ENCODE measurements around the gene SCUBE2.

- TF ChIP-seq CTCF (IDR thresholded peaks at IDR 0.05) (no peak), POLR2A (IDR thresholded peaks at IDR 0.05) (no peak)
Measured at GRCh38 chr11:9125185-9125886, 33.9 kb upstream of the SCUBE2 start.

Measured in transverse colon (tissue), 3 donors.